ENCODE data around the gene CD38. TPM values are rescaled to one million over a fixed set of nuclear protein-coding genes. Genes with fewer than 3 reads are reported as not detected.
A peak's percentile ranks its signal among the peaks of the same experiment; 100 is the strongest.

The CD38 gene
- polyA plus RNA-seq, 1 donor (not counting 4 experiments of a cell fraction or from before 2014, with no cell fraction given), result 0.08 TPM

DNA sequence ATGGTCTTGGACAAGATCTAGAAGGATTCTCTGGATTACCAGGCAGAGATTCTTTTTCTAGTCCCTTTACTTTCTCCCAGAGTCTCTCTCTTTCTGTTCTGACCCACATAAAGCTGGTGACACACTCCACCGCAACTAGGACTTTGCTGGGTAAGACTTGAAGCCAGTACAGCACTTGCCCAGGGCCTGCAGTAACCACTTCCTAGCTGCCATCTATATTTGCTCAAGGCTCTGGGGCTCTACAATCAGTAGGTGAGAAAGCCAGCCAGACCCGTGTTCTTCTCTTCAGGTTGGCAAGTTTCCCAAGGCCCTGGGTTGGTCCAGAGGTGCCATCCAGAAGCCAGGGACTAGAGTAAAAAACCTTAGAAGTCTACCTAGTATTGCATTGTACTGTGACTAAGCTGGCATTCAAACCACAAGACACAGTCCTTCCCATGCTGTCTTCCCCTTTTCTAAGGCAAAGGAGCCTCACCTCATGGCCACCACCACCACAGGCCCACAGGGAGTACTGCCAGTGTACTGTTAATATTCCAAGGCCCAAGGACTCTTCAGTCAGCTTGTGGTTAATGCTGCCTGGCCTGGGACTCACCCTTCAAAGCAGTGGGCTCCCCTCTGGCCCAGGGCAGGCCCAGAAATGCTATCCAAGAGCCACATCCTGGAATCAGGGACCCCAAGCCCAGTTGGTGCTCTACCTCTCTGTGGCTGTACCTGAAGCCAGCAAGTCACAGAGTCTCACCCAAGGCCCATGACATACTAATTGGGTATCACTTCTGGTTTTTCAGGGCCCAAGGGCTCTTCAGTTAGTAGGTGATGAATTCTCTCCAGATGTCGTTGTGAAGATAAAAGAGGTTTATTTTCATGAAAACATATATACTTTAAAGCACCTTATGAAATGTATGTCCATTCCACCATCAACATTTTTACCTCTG lies 54.7 kb downstream of the CD38 start:
- H3K9me3 ChIP-seq (ENCODE audit: control insufficient read depth, low read depth, low read length), result no peaks in the 10 kb centered on the region
- H4K20me1 ChIP-seq (ENCODE audit: control insufficient read depth, extremely low read depth, insufficient read depth, low read length), result no peaks in the 10 kb centered on the region
- H3K9me1 ChIP-seq (ENCODE audit: control insufficient read depth, extremely low read depth, insufficient read depth, low read length), result no peaks in the 10 kb centered on the region
- no peak overlapping the region for H3K4me2 ChIP-seq (ENCODE audit: control insufficient read depth, extremely low read depth, insufficient read depth, low read depth, low read length)
- peaks cover 7% of the 10 kb centered on the region for H3K4me1 ChIP-seq (ENCODE audit: control insufficient read depth, extremely low read depth, insufficient read depth, low read length)
- H3K27me3 ChIP-seq (ENCODE audit: control insufficient read depth, extremely low read depth, insufficient read depth, low read length), result no peaks in the 10 kb centered on the region
- H3K4me3 ChIP-seq (ENCODE audit: control insufficient read depth in 2 of 3, extremely low read depth in 1 of 3, insufficient read depth in 2 of 3, low read depth in 1 of 3, low read length in 3 of 3), result no peak overlapping the region
- TF ChIP-seq EZH2 (IDR thresholded peaks at IDR 0.05; ENCODE audit: low read length), result no peak
- TF ChIP-seq, protein P1, sequence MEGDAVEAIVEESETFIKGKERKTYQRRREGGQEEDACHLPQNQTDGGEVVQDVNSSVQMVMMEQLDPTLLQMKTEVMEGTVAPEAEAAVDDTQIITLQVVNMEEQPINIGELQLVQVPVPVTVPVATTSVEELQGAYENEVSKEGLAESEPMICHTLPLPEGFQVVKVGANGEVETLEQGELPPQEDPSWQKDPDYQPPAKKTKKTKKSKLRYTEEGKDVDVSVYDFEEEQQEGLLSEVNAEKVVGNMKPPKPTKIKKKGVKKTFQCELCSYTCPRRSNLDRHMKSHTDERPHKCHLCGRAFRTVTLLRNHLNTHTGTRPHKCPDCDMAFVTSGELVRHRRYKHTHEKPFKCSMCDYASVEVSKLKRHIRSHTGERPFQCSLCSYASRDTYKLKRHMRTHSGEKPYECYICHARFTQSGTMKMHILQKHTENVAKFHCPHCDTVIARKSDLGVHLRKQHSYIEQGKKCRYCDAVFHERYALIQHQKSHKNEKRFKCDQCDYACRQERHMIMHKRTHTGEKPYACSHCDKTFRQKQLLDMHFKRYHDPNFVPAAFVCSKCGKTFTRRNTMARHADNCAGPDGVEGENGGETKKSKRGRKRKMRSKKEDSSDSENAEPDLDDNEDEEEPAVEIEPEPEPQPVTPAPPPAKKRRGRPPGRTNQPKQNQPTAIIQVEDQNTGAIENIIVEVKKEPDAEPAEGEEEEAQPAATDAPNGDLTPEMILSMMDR (optimal IDR thresholded peaks at IDR 0.05 in 1 of 3, IDR thresholded peaks at IDR 0.05 in 1 of 3, conservative IDR thresholded peaks at IDR 0.05 in 1 of 3; ENCODE audit: extremely low read depth in 1 of 3, insufficient read depth in 2 of 3, low read length in 3 of 3), result no peak
- H3K27ac ChIP-seq (ENCODE audit: control insufficient read depth, insufficient read depth, low read length), result no peak overlapping the region
- no peaks in the 10 kb centered on the region for H3K79me2 ChIP-seq (ENCODE audit: control insufficient read depth, insufficient read depth, low read length)
- dilution Hi-C loops (cut with MboI; ENCODE audit: extremely low pct_ligation_motif_present, low sequenced_read_pairs), result no loop called here
- H3K9ac ChIP-seq (ENCODE audit: control insufficient read depth, extremely low read depth, insufficient read depth, low read length), result no peak overlapping the region
- DNase-seq (ENCODE audit: low read depth, low spot score) (no peak), FAIRE-seq (no peak)
- H2AFZ ChIP-seq (ENCODE audit: control insufficient read depth, low read length), result no peak overlapping the region
- H3K36me3 ChIP-seq (ENCODE audit: control insufficient read depth in 2 of 2, extremely low read depth in 1 of 2, insufficient read depth in 2 of 2, low read length in 2 of 2), result no peaks in the 10 kb centered on the region

DNA sequence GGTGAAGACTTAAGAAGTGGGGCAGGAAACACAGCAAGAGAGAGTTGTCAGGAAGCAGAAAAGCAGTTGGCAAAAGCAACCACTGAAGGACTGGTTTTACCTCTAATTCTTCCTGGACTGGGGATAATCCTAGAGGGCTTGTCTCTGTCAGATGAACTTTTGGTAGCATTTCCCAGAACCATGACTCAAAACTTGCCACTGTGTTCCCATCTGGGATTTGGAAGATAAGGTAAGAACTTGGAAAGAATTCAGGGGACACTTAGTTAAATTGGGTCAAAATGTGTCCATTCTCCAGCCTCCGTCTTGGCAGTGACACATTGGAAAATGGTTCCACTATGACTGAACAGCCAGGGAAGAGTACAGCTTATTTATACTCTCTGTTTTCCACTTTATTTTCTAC lies 55.7 kb downstream of the CD38 start:
- Histone ChIP-seq H3K4me1 (ENCODE audit: control insufficient read depth, extremely low read depth, insufficient read depth, low read length) (peaks cover 7% of the 10 kb centered on the region), H3K9me1 (ENCODE audit: control insufficient read depth, extremely low read depth, insufficient read depth, low read length) (no peaks in the 10 kb centered on the region), H3K4me3 (ENCODE audit: control insufficient read depth in 2 of 3, extremely low read depth in 1 of 3, insufficient read depth in 2 of 3, low read depth in 1 of 3, low read length in 3 of 3) (no peak overlapping the region), H3K27me3 (ENCODE audit: control insufficient read depth, extremely low read depth, insufficient read depth, low read length) (no peaks in the 10 kb centered on the region), H4K20me1 (ENCODE audit: control insufficient read depth, extremely low read depth, insufficient read depth, low read length) (no peaks in the 10 kb centered on the region), H3K9me3 (ENCODE audit: control insufficient read depth, low read depth, low read length) (no peaks in the 10 kb centered on the region), H2AFZ (ENCODE audit: control insufficient read depth, low read length) (no peak overlapping the region), H3K79me2 (ENCODE audit: control insufficient read depth, insufficient read depth, low read length) (no peaks in the 10 kb centered on the region), H3K36me3 (ENCODE audit: control insufficient read depth in 2 of 2, extremely low read depth in 1 of 2, insufficient read depth in 2 of 2, low read length in 2 of 2) (no peaks in the 10 kb centered on the region), H3K27ac (ENCODE audit: control insufficient read depth, insufficient read depth, low read length) (no peak overlapping the region), H3K9ac (ENCODE audit: control insufficient read depth, extremely low read depth, insufficient read depth, low read length) (no peak overlapping the region), H3K4me2 (ENCODE audit: control insufficient read depth, extremely low read depth, insufficient read depth, low read depth, low read length) (no peak overlapping the region)
- TF ChIP-seq, protein P1 (optimal IDR thresholded peaks at IDR 0.05 in 1 of 3, IDR thresholded peaks at IDR 0.05 in 1 of 3, conservative IDR thresholded peaks at IDR 0.05 in 1 of 3; ENCODE audit: extremely low read depth in 1 of 3, insufficient read depth in 2 of 3, low read length in 3 of 3), result no peak
- TF ChIP-seq EZH2 (IDR thresholded peaks at IDR 0.05; ENCODE audit: low read length), result no peak
- peak; percentile 17 for FAIRE-seq
- dilution Hi-C loops (cut with MboI; ENCODE audit: extremely low pct_ligation_motif_present, low sequenced_read_pairs), result no loop called here
- no peak for DNase-seq (ENCODE audit: low read depth, low spot score)

All from keratinocyte (primary cell).